ENCODE measurements around the gene CASP3. TPM values are rescaled to one million over a fixed set of nuclear protein-coding genes. Genes with fewer than 3 reads are reported as not detected.

CASP3 gene
- total RNA-seq (2014; rRNA removed; shearing (Covaris generic)), result 31.9 and 46.1 TPM in 2 replicates

GRCh38 chr4:184649026-184649970 lies at the start of gene CASP3, which contains the start of gene PRIMPOL:
TSS of gene CASP3 (minus strand) at chr4:184649447. CDS start at chr4:184638453, 10,994 bp downstream.
TSS of gene PRIMPOL (plus strand) at chr4:184649738. CDS start at chr4:184657141, 7,403 bp downstream.
- DNase-seq (ENCODE audit: low spot score), result peak; percentile 84

- DNase-seq (ENCODE audit: low spot score), result no peak
Observed at GRCh38 chr4:184697956-184698355, 48.7 kb upstream of the CASP3 start.

GRCh38 chr4:184695178-184695896 lies 46.1 kb upstream of the CASP3 start:
- DNase-seq (ENCODE audit: low spot score), result no peak

- DNase-seq (ENCODE audit: low spot score), result no peak
Observed at GRCh38 chr4:184694412-184694956, 45.2 kb upstream of the CASP3 start.

- DNase-seq (ENCODE audit: low spot score), result no peak
Observed at GRCh38 chr4:184693056-184693455, 43.8 kb upstream of the CASP3 start.

- no peak for DNase-seq (ENCODE audit: low spot score)
Observed at GRCh38 chr4:184689681-184690080, 40.4 kb upstream of the CASP3 start.

GRCh38 chr4:184688447-184688846 lies 39.2 kb upstream of the CASP3 start:
- peak; percentile 52 for DNase-seq (ENCODE audit: low spot score)

- no peak for DNase-seq (ENCODE audit: low spot score)
Observed at GRCh38 chr4:184688005-184688404, 38.8 kb upstream of the CASP3 start.

- DNase-seq (ENCODE audit: low spot score), result no peak
Observed at GRCh38 chr4:184684491-184685189, 35.4 kb upstream of the CASP3 start.

- no peak for DNase-seq (ENCODE audit: low spot score)
Observed at GRCh38 chr4:184681916-184682315, 32.7 kb upstream of the CASP3 start.

GRCh38 chr4:184680698-184681097 lies 31.5 kb upstream of the CASP3 start:
- DNase-seq (ENCODE audit: low spot score), result no peak

- no peak for DNase-seq (ENCODE audit: low spot score)
Observed at GRCh38 chr4:184675821-184676492, 26.7 kb upstream of the CASP3 start.

GRCh38 chr4:184675018-184675417 lies 25.8 kb upstream of the CASP3 start:
- no peak for DNase-seq (ENCODE audit: low spot score)

GRCh38 chr4:184674011-184674410 lies 24.8 kb upstream of the CASP3 start:
- no peak for DNase-seq (ENCODE audit: low spot score)

- DNase-seq (ENCODE audit: low spot score), result no peak
Observed at GRCh38 chr4:184672741-184673140, 23.5 kb upstream of the CASP3 start.

- DNase-seq (ENCODE audit: low spot score), result no peak
Observed at GRCh38 chr4:184671101-184671500, 21.9 kb upstream of the CASP3 start.

GRCh38 chr4:184669251-184669650 lies 20.0 kb upstream of the CASP3 start:
- no peak for DNase-seq (ENCODE audit: low spot score)

GRCh38 chr4:184668511-184669114 lies 19.4 kb upstream of the CASP3 start:
- DNase-seq (ENCODE audit: low spot score), result no peak

- DNase-seq (ENCODE audit: low spot score), result no peak
Observed at GRCh38 chr4:184668096-184668495, 18.8 kb upstream of the CASP3 start.

- DNase-seq (ENCODE audit: low spot score), result no peak
Observed at GRCh38 chr4:184666670-184667069, 17.4 kb upstream of the CASP3 start.
